ENCODE measurements around the gene ACSM5.

- TF ChIP-seq CTCF (IDR thresholded peaks at IDR 0.05; ENCODE audit: low read depth, low read length, poor library complexity, severe bottlenecking) = no peak
- no peak for TF ChIP-seq EZH2phosphoT487 (IDR thresholded peaks at IDR 0.05; ENCODE audit: borderline replicate concordance, low read length)
These were observed 12.4 kb upstream of the ACSM5 start for GRCh38 chr16:20396846-20397467.
